T1000 (cell line): ENCODE results near the gene GRIA4.

Experiments
- DNase-seq: peaks from one replicate; lab custom pipeline; 2025; ENCODE audit warnings: mixed read lengths; lab: John Stamatoyannopoulos, UW

Gene GRIA4

DNA sequence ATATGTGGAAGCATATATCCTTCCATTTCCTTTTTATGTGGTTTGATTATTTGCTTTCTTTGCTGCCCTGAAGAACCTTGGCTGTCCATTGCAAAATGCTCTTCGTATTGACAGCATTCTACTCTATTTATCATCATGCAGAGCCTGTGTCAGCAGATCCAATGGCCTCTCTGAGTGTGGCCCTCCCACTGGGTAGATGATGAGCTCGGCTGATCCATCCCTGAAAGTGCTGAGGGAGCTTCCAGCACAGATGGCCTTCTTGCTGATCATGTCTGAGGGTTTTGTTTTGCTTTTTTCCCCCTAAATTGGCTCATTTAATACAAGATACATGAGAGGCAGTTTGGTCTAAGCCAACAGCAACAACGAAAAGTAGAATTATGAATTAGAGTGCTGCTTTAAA, 181.0 kb downstream of the GRIA4 start:
- no peak for DNase-seq

DNA sequence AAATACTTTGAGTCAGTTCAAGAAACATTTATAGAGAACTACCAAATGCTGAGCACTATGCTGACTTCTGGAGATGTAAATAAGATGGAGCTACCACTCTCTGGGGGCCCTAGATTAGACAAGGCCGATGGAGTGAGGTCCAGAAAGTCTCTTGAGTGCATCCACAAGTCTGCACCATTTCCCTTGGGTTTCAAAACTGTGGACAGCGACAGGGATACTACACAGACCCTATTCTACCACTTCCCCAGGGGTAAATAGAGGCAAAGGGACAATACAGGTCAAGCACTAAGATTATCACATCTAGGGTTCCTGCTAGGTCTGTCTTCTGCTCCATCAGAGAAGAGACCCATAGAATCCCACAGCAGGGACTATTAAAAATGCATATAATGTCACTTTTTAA, 183.2 kb downstream of the GRIA4 start:
- DNase-seq: no peak

DNA sequence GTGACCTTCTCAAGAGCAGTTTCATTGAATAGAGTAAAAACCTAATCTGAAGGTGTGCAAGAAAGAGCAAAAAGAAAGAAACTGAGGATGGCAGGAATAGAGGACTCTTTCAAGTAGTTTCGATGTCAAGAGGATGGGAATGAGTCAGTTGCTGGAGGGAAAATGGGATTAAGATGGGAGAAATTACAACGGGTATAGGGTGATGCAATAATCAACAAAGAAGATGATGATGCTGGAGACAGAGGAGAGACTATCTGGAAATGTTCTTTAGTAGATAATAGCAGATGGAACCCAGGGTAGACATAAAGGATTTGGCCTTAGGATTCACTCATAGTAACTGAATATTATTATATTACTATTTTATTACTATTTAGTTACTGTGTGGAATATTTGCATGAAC, 189.4 kb downstream of the GRIA4 start:
- no peak for DNase-seq

DNA sequence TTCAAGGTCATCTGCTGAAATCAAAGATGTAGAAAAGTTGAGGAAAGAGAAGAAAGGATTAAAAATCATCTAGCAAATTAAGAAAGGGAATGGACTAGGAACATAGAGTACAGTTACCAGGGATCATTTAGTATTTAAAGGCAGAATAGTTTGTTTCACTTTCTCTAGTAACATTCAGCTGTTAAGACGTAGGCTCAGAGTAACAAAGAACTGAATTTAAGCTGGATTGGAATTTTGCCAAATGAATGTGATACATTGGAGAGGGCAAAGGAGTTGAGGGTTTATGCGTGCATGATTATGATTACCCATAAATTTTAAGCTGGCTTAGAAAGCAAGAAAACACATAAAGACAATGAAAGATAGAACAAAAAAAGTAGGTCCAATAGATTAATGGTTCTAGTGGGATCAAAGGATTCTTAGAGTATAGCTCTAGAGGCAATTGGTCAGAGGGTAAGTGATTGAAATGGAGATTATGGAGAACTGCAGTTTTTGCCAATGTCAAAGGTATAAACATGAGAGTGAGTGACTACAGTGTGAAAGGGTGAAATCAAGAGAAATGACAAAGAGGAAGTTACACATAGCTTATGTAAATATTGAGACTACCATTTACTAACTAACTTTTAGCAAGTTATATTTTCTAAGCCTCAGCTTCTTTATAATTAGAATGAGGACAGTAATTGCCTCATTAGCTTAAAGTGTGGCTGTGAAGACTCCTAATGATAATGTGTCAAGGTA, 190.0 kb downstream of the GRIA4 start:
- no peak for DNase-seq

DNA sequence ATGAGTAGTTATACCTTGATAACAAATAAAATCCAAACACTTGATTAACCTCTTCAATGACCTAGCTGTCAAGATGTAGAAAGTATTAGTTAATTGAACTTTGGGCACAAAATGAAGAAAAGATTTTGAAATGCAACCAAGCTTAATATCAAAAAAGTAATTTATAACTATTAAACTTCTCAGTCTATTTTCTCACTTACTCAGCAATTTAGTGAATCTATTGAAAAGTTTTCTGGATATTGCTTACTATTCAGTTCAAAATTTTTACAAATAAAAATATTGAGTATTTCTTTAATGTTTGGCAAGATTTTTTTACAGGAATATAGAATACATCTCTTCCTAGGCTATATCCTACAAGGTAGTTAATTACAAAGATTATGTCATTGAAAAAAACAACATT, 192.5 kb downstream of the GRIA4 start:
- no peak for DNase-seq

DNA sequence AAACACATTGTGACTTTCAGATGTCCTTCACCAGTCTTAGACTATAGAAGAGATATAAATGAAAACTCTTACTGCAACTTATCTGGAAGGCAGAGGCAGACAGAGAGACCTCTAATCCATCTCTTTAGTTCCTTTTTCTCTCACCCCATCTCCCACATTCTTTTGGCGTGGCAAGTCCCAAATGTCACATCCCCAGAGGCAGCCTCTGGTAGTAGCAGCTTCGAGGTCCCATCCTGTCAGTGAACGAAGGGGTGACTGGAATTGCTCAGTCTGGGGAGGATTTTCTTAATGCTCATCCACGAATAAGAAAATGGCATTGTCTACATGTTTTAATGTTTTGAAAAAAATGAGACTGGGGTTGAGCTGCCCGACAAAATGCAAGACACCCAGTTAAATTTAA, 201.4 kb downstream of the GRIA4 start:
- DNase-seq: no peak

DNA sequence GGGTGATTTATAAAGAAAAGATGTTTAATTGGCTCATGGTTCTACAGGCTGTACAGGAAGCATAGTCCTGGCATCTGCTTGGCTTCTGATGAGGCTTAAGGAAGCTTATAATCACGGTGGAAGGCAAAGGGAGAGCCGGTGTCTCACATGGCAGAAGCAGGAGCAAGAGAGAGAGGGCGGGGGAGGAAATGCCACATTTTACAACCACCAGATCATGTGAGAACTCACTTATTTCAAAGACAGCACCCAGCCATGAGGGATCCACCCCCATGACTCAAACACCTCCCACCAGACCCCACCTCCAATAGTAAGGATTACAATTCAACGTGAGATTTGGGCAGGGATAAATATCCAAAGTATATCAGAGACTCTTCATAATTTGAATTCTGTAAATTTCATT, 211.5 kb downstream of the GRIA4 start:
- no peak for DNase-seq

DNA sequence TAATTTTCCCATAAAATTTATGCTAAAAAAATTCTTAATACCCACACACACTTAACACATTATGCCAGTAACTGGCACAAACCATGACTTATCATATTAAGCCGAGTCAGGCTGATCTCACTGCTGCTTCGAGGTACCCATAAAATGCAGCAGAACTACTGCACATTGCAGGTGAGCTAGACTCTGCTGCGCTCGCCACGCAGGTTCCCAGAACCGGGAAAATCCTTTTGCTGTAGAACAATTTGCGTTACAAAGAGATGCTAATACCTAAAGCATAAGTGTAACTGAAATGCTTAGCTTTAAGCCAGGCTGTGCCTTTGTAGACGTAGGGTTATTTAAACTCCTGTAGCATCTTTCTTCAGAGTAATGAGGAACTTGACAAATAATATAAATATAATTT, 211.9 kb downstream of the GRIA4 start:
- DNase-seq: no peak

DNA sequence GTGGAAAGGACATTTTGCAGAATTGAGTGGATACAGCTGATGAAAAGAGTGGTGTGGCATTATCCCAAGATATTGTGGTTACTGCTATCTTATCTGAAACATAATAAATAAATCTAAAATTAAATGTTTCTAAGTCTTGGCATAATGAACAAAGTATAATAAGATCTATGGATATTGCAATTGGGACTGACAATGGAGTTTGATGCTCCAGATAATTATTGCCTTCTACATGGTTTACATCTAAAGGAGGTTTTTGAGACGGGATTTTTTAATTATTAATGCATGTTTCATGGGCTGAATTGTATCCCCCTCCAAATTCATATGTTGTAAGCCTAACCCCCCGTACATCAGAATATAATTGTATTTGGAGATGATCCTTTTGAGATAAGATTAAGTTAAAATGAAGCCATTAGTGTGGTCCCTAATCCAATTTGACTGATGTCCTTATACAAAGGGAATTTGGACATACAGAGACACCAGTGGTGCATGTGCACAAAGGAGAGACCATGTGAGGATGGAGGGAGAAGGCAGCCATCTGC, 213.7 kb downstream of the GRIA4 start:
- no peak for DNase-seq

DNA sequence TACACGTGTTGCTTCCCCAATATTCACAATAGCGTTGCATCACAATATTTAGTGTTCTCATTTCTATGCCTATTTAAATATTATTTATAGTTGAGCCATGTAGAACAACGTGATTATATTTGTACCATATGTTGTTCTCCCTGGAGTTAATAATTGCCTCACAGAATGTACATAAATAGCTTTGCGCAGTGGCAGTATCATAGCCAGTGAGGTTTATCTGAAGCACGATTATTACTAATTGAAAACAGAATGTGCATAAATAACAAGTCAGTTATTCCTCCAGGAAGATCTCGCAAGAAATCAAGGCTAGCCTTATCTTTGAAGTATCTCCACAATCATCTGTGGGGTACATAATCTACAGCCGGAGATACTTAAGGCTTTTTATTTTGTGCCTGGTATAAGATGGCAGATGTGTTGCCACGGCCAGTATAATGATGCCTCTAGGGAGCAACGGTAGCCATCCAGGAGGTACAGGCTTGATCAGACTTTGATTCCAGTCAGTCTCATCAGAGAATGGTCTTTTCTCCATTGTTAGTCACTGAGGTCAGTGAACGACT, 214.7 kb downstream of the GRIA4 start:
- DNase-seq: no peak

DNA sequence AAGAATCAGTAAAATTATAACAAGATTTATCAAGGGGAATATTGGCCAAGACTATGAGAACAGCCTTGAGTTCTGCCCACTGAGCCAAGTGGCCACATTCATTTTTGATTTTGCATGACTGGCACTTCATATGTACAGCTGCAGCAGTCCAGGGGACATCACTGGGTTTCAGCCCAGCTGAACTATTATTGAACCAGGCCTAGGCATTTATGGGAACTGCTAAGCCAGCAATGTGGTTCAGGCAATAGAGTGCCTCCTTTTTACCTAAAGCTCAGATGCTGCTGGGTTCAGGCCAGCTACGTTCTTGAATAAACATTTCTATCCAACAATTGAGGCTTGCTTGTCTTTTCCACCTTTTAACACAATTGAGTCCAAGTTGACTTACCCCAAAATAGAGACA, 215.3 kb downstream of the GRIA4 start:
- DNase-seq: no peak

DNA sequence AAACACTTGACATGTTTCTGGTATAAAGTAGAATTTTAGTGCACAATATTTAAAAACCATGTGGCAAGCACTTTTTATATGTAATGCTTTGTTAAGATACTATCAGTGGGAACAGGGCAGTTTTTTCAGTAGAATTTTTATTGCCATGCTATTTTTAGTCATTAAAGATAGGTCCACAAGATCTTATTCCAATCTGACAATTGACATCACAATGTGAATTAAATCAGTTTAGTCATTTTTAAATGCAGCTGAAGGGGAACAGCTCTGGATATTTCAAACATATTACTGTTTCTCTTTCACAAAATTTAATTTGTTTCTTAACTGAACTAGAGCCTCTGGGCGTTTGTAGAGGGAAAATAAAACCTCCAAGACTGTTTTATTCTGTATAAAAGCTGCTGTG, 218.0 kb downstream of the GRIA4 start:
- no peak for DNase-seq

DNA sequence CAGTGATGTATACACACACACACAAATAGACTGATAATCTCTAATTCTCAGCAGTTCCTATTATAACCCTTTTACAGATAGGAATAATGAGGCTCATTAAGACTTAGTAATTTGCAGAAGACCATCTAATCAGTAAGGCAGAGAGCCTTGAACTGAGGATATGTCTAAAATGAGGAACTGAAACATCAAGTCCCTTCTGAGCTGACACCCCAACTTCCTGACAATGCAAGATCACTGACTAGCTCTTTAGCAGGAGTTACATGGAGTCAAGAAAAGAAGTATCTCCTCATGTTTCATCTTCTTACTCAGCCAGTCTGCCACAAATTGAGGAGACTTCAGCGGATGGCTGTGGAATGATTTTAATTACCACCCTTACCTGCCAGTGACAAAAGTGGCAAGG, 219.2 kb downstream of the GRIA4 start:
- no peak for DNase-seq

DNA sequence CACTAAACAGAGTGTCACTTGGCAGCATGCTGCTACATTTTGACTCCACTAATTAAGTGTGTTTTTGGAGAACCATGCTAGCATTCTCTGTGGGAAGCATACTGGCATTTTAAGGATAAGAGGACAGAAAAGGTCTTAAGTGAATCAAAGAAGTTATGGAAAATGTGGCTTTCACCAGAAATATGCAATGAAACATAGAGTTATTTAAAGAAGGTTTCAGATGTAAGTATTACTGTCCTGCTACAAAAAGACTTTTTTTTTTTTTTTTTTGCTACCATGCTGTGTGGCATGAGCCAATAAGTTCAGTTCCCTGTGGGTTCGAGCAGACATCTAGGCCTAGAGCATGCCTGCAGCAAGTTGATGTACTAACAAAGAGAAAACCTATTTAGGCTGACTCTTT, 224.6 kb downstream of the GRIA4 start:
- no peak for DNase-seq

DNA sequence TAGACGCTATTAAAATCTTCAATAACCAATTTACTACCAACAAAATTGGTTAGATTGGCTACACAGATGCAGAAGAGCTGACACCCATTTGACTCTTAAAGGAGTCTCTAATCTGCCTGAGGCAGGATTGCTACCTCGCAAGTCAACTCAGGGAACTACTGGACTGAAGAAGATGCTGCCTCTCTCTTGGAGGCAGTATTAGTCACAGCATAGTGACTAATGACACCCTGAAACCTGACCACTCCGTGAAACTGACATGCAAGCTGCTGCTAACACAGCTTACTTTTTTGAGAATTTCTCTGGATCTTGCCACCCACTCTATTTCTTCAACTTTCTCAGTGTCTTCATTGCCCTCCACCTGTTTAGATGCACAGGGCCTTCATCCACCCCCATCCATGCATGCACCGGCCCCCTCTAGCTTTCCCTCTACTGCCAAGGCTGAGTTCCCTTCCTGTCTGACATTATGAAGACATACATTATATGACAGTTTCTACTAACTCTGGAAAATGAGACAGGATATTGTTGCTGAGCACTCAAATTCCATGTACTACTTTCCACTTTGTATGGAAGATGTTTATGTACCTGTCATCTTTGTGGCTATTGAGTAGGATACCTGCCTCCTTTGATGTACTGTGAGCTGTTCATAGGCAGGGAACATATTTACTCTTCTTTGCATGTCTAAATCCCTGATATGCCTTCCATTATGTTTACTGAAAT, 229.0 kb downstream of the GRIA4 start:
- no peak for DNase-seq

DNA sequence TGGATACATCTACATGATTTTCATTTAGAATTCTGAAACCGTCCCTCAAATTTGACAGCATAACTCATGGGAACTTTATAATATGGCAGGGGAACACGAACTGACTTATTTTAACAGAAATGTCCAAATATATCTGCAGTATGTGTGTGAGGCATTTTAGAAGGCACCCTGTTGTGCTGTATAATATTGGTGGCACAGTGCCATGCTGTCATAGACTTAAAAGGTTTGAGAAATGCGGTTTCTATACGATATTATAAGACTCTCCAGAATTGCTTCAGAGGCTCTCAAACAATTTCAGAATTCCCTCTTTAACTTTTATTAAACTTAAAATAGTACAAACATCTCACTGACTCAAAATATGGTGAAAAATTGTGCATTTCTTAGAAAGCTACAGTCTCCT, 230.5 kb downstream of the GRIA4 start:
- DNase-seq: no peak

DNA sequence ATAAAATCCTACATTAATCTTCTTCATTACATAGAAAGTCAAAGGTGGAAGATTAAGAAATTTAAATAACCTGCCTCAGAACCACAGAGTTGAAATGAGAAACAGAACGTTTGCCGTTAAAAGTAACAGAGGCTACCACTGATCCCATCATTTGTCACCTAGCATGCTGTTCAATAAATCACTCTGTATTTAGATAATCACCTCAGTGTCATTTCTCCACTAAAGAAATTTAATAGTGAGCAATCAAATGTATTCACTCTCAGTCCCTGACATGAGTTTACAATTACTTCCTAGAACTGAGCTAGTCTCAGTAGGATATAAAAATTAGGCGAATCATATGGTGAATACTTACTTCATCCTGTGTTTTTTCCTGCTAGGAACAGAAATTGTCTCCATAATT, 242.5 kb downstream of the GRIA4 start:
- no peak for DNase-seq

DNA sequence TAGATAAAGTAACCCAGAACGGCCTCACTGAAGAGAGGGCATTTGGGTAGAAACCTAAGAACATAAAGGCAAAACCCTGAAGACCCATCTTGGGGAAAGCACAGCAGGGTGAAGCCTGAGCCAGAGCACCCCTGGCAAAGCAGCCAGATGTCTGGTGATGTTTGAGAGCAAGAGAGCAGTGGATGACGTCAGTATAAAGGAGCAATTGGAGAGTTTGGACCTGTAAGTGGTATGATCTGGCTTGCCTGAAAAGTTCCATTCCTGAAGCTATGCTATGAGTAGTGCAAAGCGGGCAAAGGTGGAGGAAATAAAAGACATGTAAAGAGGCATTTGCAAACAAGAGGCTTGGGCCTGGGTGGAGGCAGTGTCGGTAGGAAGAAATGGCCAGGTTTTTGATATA, 244.4 kb downstream of the GRIA4 start:
- DNase-seq: no peak

DNA sequence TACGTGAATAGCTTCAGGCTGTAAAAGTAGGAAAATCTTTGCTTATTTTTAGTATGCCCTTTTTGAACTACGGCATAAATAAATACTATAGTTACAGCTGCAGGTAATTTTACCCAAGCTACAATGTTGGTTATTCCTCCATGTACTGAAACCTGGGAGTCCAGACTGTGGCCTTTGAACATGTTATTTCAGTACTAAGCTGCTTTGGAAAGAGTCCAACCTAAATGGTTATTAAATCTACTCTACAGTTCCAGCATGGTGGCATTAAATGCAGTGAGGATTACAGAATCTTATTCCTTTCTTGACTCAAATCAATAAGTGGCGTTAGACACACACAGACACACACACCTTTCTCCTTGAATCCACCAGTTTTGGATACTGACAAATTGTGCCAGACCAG, 247.1 kb downstream of the GRIA4 start:
- no peak for DNase-seq

DNA sequence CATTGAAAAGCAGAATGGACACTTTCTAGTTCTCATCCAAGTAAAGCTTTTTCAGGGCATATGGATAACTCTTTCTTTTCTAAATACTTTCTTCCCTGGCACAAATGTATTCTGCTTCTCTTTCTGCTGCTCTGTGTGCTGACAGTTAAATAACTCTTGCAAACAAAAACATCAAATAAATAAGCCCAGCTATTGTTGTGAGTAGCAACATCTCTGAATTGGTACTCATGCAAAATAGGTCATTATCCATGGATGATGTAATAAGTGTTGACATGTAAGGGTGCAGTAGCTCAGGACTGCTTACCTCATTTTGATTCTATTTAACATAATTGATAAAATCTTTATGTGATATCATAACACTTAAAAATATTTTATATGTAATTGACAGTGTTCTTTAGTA, 247.9 kb downstream of the GRIA4 start:
- no peak for DNase-seq

DNA sequence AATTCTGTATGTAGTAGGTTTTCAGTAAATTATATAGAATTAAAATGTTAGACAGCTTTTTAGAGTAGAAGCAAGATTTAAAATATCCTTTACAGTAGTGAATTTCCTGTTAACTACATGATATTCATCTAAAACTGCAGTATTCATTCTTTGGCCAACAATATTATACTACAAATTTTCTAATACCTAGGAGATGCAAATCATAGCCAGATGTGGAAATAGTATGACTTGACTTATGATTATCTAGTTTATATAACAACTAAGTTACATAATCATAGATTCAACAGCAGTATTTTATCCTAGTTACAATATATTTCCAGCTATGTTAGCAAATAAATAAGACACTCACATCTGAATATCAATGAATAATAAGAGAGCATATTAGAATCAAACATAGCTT, 249.0 kb downstream of the GRIA4 start:
- DNase-seq: no peak

DNA sequence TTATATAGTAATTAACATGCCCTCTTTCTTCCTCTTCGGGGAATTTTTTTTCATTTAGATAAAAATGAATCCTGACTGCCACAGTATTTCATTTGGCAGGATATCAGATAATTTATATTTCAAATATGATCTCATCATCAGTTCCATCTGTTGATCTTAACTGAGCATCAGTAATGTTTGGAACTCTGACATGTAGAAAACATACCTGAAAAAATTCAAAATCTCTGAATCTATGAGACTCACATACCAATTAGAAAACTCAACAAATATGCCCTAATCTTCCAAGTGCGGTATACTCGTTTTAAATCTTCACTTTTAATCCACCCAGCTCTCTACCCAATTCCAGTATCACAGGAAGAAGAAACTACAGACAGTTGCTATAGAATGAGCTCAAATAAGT, 250.2 kb downstream of the GRIA4 start:
- no peak for DNase-seq

DNA sequence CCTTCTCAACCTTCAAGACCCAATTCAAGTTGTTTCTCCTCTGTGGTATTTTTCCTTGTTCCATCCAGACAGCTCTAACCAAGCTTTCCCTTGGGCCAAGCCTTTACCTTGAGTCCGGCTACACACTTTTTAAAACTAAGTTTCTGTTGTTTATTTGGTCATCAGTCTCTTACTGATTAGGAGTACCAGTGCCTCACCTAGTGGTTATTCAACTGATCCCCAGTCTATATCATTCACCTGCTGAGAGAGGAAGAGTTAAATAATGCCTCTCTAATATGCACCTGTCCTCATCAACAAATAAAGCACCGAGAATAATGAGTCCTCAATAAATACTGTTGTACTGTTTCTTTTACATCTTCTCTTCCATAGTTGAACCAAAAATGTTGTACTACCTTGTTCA, 251.4 kb downstream of the GRIA4 start:
- DNase-seq: no peak
